UCSD-AML1 (cell line): ENCODE measurements around the gene DPH7.
A peak's percentile ranks its signal among the peaks of the same experiment; 100 is the strongest.
"Not testable (repeated sequence)": the region's sequence is repeated elsewhere in the genome, so short reads cannot be mapped to it uniquely, and the experiment has no call there.

Experiments
- DNase-seq: peaks from one replicate; lab custom pipeline; 2025; ENCODE audit not compliant: unreplicated experiment; lab: John Stamatoyannopoulos, UW

DPH7 gene

DNA sequence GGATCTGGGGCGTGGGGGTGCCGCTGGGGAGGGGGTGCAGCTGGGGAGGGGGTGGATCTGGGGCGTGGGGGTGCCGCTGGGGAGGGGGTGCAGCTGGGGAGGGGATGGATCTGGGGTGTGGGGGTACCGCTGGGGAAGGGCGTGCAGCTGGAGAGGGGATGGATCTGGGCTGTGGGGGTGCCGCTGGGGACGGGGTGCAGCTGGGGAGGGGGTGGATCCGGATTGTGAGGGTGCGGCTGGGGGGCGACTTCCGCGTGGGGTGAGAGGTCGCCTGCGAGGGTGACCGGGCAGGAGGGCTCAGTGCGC lies 27.8 kb downstream of the DPH7 start:
- DNase-seq: not testable (repeated sequence)

DNA sequence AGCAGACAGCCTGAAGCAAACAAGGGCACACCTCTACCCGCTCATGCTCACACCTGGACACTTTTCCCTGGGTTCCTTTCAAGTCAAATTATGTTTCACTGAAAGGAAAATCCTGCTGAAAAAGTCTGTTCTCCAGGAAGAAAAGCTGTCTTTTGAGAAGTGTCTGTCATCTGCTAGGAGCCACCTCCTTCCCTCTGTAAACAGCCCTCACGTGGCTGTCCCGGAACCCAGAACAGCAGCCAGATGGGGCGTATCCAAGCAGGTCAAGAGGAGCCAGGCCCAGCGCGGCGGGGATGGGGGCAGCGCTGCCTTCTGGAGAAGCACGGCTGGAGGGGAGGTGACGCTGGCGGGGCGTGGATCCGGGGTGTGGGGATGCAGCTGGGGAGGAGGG lies 28.5 kb downstream of the DPH7 start, which contains the start of gene PNPLA7:
PNPLA7 (minus strand) TSS at position 172 of the 391 bp plus-strand sequence. CDS start 205 bp downstream, outside the sequence.
- DNase-seq: peak; percentile 73

DNA sequence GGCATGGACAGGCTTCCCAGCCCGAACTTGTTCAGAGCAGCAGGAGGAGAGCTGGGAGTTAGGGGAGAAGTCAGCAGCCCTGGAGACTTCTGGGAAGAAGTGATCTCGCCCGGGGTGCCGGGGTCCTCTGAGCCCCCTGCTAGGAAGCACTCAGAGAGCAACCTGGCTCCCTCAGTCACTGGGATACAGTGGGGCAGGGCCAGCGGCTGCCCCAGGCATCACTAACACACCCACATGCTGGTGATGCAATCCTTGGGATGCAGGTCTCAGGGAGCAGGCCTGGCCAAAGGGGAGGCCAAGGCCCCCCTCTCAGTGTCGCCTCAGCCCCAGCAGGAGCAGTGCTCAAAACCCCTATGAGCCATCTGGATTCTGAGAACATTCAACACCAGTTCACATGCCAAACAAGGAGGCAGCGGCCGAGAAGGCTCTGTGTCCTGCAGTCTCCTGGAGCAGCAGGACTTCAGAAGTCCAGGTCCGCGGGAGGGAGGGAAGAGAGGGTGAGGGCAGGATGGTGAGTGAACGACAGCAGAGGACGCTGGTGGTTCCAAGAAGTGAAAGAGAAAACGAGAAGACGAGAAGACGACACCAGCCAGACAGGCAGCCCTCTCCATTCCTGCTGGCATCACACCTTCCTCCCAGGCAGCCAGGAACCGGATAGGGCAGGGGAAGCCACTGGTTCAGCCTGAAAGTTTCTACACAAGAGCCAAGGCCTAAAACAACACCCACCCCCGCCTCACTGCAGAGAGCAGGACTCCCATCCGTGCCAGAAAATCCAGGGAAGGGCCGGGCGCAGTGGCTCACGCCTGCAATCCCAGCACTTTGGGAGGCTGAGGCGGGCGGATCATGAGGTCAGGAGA lies 30.8 kb downstream of the DPH7 start:
- no peak for DNase-seq

DNA sequence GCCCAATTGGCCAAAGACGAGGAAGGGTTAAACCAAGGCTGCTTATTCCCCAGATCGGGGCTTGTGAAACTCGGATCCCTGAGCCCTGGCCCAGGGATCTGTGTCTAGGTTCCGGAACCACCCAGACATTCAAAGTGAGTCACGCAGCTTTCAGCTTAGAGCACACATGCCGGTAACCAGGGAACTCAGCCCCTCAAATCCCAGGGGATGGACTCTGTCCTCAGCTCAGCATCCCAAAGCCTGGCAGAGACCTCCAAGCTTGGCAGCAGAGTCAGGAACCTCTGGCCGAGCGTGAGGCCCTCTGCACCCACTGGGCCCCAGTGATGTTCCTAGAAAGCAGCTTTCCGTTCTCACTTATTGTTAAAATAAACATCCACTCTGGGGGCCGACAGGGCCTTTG lies 33.6 kb downstream of the DPH7 start:
- no peak for DNase-seq

DNA sequence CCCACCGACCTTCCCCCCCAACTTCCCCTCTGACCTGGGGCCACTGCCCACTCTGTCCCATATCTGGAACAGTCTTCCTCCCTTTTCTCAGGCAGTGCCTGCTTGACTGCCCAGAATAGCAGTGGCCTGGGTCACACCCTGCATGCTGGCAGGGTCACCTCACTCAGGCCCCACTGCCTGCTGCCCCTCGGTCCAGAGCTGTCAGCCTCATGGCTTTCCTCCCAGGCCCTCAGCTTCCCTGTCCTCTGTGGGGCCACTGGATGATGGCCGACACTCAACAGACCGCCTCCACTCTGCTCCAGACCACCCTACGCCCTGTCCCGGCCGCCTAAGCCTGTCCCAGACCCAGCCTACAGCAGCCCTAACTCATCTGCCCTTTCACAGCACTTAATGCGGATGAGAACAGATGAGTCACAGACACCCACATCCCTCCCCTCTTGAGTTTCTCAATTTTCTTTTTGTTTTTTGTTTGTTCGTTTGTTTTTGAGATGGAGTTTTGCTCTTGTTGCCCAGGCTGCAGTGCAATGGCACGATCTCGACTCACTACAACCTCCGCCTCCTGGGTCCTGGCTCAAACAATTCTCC lies 34.5 kb downstream of the DPH7 start:
- no peak for DNase-seq

DNA sequence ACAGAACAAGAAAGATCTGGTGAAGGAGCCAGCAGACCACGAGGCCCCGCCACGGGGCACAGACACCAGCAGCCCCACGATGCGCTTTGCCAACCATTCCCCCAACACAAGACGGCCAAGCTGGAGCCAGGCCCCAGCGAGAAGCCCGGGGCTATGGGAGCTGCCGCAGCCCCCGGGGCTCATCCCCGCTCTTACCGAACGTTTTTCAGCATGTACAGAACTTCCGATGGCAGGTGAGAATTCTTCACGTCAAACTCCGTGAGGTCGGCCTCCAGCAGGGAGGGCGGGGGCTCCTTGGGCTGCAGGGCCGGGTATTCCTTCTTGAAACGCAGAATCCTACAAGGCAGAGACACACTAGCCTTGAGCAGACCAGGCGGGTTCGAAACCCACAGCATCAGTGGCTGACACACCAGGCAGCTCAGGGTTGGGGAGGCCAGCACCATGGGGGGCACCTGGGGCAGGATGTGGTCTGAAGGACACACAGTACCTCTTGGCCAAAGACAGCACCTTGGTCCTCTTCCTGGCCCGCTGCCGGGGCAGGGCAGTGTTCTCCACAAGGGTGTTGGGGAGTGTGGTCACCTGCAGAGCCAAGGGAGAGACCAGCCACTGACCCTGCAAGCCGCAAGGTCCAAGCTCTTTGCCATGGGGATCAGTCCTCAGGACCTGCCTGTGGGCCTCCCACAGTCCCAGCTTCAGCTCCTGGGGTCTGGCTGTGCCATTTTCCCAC lies 35.3 kb downstream of the DPH7 start:
- DNase-seq: no peak

DNA sequence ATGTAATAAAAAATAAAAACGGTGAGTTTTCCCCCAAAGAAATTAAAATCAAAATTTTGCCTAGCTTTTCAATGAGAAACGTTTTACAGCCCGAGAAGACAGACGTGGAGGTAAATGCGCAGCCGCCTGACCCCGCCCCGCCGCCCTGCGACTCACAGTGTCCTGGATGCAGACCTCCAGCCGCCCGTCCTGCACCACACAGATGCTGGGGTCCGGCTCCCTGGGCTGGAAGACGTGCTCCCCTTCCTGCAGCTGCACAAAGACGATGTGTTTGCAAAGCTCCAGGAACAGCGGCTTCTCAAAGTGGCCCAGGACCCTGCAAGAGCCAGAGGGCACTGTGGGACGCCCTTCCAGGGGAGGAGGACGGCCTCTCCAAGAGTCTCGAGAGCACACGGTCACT lies 36.2 kb downstream of the DPH7 start:
- no peak for DNase-seq

DNA sequence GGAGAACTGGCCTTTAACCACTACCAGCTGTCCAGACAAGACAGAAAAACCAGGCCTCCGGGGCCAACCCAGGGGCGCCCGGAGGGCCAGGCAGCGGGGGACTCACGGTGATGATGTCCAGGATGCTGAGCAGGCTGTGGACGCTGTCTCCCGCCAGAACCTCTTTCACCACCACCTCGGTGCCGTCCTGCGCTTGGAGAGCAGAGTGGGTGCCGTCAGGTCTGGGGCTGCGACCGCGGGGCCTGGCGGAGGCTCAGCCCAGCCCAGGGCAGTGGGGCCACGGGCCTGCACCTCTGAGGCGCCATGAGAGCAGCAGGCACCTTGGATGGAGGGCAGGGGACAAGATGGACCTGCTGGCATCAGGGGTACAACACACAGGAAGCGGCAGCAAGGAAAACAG lies 38.2 kb downstream of the DPH7 start:
- no peak for DNase-seq

DNA sequence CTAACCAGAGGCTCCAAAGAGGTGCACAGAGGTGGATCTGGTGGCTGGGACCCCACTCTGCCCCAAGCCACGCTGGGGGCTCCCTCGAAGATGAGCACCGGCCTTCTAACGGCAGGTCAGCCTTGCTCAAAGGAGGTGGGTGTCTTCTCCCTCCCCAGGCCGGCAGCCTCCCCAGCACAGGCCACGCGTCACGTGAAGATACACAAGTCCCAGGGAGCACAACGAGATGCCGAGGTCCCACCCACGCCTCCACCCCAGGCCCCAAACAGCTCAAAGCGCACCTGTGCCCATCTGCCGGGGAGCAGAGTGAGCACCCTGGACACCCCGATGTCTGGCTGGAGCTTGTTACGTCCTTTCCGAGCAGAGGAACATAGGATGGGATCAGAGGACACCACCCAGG lies 40.7 kb downstream of the DPH7 start:
- no peak for DNase-seq

DNA sequence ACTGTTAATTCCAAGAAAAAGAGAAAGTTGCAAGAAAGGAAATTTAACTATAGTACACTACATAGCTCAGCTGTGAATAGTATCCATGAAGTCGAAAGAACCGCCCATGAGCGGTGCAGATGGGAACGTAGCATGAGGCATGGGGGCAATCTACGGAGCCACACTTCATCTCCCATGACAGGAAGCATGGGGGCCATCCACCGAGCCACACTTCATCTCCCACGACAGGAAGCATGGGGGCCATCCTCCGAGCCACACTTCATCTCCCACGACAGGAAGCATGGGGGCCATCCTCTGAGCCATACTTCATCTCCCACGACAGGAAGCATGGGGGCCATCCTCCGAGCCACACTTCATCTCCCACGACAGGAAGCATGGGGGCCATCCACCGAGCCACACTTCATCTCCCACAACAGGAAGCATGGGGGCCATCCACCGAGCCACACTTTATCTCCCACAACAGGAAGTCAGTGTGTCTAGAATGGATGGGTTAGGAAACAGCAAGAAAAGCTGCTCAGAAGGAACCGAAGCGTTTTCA lies 42.1 kb downstream of the DPH7 start:
- peak; percentile 68 for DNase-seq

DNA sequence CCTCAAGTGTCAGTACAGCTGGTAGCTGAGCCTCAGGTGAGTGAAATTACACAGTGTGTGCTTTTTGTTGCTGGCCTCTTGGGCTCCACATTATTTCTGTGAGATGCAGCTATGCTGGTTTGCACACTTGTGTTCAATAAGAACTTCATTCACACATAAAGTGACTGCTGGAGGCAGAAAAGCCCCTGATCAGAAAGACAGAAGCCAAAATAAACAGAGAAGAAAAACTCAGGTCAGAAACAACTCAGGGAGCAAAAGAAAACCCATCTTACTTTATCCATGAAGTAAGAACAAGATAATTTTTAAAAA lies 43.7 kb downstream of the DPH7 start:
- DNase-seq: no peak

DNA sequence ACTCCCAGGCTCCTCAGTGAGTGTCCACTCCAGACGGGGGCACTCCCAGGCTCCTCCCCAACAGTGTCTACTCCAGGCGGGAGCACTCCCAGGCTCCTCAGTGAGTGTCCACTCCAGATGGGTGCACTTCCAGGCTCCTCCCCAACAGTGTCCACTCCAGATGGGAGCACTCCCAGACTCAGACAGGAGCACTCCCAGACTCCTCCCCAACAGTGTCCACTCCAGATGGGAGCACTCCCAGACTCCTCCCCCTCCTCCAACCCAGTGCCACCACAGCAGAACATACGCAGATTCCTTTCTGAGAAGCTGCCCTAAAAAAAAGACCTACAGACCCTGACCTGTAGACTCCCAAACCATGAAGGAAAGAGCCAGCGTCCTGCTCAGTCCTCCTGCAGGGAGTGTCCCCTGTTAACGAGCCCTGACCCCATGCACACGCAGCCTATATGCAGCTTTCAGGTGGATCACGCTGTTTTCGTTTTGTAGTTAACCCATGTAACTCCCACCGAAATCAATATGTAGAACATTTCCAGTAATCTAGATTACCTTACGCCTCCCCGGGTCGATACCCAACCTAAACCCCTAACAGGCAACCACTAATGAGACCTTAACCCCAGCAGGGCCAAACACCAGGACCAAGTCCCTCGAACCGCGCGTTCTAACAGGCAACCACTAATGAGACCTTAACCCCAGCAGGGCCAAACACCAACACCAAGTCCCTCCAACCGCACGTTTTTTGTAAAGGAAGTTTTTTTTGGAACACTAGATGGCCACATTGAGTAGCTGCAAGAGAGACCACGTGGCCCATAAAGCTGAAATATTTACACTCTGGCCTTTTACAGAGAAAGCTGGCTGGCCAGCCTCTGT lies 44.2 kb downstream of the DPH7 start:
- DNase-seq: peak; percentile 39

DNA sequence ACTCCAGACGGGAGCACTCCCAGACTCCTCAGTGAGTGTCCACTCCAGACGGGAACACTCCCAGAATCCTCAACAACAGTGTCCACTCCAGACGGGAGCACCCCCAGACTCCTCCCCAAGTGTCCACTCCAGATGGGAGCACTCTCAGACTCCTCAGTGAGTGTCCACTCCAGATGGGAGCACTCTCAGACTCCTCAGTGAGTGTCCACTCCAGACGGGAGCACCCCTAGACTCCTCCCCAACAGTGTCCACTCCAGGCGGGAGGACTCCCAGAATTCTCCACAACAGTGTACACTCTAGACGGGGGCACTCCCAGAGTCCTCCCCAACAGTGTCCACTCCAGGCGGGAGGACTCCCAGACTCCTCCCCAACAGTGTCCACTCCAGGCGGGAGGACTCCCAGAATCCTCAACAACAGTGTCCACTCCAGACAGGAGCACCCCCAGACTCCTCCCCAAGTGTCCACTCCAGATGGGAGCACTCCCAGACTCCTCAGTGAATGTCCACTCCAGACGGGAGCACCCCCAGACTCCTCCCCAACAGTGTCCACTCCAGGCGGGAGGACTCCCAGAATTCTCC lies 45.7 kb downstream of the DPH7 start:
- not testable (repeated sequence) for DNase-seq

DNA sequence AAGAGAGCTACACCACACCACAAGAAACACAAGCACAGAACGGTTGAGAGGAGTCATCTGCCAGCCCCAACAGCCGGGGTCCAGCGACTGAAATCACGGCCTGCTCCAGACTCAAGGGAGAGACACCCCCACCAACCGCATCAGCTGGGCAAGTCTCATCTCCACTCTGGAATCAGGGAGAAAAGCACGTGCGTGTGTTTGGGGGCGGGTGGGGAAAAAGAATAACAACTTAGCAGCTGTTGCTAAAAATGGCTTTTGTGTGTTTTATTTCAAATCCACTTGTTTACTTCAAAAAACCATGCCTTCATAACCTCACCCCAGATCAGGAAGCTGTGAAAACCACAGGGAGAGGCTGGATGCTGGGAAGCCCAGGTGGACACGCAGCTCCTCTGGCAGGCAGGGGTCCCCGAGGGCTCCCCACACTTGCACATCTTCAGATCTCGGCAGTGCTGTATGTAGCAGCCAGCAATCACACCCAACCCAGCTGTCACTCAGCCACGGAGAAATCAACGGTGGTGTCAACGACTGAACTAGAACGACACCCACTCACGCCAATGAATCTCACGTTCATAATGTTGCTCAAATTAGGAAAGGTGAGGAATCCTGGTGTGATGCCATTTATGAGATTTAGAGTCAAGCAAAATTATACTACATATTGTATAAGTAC lies 47.5 kb downstream of the DPH7 start:
- DNase-seq: no peak

DNA sequence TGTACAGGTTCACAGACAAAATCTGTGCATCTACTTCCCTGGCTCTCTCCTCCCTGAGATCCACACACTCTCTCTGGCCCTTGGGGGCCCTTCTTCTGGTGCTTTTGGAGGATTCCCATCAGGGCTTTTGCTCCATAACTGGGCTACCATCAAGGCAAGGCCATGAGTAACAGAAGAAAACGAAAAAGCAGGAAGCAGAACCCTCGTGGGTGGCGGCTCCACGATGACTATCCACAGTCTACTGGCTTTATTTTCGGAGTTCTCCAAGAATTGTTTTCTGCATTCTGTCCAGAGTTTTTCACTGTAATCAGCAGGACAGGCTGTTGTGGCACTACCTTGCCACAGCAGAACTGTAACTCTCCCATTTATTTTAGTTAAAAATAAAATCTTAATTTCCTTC lies 48.4 kb downstream of the DPH7 start:
- DNase-seq: no peak

DNA sequence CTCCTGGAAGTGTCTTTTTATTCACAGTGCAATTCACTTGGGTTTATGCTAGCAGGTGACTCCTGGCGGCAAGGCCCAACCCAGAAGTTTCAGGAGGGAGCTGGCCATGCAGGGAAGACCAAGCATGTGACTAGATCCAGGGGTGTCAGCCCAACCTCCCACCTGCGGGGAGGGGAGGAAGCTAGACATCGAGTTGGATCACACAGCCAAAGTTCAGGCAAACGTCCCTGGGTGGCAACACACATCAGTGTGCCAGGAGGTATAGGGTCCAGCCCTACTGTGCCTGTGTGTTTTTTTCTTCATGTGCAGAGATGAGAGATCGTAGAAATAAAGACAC lies 53.8 kb downstream of the DPH7 start:
- DNase-seq: no peak

DNA sequence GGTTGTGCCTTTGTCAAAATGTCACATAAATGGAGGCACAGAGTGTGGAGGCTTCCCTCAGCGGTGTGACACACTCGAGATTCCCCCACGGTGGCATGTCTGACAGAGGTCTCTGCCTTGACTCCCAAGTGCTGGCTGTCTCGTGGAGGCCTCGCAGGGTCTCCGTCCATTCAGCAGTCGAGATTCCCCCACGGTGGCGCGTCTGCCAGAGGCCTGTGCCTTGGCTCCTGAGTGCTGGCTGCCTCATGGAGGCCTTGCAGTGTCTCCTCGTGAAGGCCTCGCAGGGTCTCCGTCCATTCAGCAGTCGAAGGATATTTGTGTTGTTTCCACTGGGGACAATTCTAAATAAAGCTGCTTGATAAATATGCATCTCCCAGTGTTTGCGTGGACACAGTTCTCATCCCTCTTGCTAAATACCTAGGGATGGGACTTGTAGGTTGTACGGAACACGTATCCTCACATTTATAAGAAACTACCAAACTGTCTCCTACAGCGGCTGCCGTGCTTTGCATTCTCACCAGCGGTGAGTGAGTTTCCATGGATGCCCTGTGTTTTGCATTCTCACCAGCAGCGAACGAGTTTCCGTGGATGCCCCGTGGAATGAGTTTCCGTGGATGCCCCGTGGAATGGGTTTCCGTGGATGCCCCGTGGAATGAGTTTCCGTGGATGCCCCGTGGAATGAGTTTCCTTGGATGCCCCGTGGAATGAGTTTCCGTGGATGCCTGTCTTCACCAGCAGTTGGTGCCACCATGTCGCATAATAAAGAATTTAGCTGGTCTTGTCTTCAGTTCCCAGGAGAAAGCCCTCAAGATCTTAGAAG lies 54.4 kb downstream of the DPH7 start:
- no peak for DNase-seq

DNA sequence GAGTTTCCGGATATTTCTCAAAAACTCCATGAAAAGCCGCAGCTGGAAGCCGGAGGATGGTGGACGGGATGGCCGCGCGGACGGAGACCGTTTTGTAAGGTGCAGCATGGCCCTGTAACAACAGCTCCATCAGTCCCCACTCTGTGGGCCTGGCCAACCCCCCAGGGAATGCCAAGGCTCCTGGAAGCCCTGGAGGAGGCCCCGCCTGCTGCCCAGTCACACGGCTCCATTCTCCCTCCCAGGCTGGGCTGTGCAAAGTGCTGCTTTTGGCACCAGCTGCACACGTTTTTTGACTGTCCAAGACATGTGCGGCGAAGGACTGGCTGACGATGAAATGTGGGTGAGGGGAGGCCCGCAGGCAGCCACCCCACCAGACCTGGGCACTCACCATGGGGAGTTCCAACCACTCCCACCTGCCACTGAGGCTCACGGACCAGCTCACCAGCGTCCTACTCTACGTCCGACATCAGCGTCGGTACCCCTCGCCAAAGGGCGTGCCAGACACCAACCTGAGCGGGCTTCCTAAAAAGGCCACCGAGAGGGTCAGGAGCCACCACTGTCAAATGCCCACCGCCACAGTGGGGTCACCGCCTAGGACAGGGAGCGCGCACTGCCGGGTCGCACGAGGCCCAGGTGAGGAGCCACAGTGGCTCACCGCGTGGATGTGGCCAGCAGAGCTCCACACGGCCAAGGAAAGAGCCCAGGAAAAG lies 55.8 kb downstream of the DPH7 start:
- no peak for DNase-seq

DNA sequence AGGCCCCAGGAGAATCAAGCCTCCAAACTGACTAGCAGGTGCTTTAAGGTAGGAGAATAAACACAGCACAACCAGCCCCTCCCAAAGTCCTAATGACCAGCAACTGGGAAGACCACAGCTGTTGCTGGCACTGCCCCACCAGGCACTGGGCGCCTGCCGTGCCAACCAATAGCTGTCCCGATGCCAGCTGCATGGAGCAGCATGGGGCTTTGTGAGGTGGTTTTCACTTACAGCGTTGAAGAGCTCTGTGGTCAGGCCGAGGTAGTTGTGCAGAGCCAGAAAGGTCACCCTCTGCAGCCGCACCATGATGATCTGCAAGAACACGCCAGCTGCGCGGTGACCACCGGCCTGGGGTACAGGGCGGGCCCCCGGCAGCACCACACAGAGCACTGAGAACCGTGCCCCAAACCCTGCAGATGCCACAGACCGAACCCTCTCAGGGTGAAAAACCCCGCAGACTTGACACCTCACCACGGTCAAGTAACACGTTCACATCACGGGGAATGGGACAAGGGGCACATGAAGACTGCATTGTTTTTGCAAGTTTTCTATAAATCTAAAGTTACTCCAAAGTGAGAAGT lies 57.2 kb downstream of the DPH7 start:
- no peak for DNase-seq
